Ascending aorta (tissue), 2 donors: ENCODE data around the gene PDCD5. TPM values are rescaled to one million over a fixed set of nuclear protein-coding genes. Genes with fewer than 3 reads are reported as not detected.

Experiments
- DNase-seq, 2 donors: peaks; one replicate each; pipeline ENCODE4 v3.0.0-alpha.2; 2019; ENCODE audit warnings: low spot score in 2 of 2
- H3K27ac ChIP-seq, 2 donors: fragments of 200-600 bp; sonication (generic); one replicate each; pipeline ENCODE4 v1.5.1; 2016 to 2017; ENCODE audit warnings: mild to moderate bottlenecking in 1 of 2
- H3K27me3 ChIP-seq: fragments of 200-600 bp; sonication (generic); one replicate; pipeline ENCODE4 v1.5.1; 2017
- H3K36me3 ChIP-seq, 2 donors: fragments of 200-600 bp; sonication (generic); one replicate each; pipeline ENCODE4 v1.5.1; 2016
- H3K4me1 ChIP-seq, 2 donors: fragments of 200-600 bp; sonication (generic); one replicate each; pipeline ENCODE4 v1.5.1; 2016 to 2017; ENCODE audit warnings: mild to moderate bottlenecking in 1 of 2
- H3K4me3 ChIP-seq, 2 donors: fragments of 200-600 bp; sonication (generic); one replicate each; pipeline ENCODE4 v1.5.1; 2016 to 2017; ENCODE audit warnings: mild to moderate bottlenecking in 1 of 2
- H3K9me3 ChIP-seq, 2 donors: fragments of 200-600 bp; sonication (generic); one replicate each; pipeline ENCODE4 v1.5.1; 2016
- CTCF ChIP-seq, 3 experiments: fragments of 200-600 bp in 2 of 3; fragments of 450-650 bp in 1 of 3; sonication (generic) in 2 of 3; IDR thresholded peaks; one replicate each; pipeline ENCODE4 v1.5.1; 2016 to 2019; ENCODE audit warnings: antibody characterized with exemption in 3 of 3, mild to moderate bottlenecking in 1 of 3, moderate library complexity in 1 of 3
- intact Hi-C: fragments of 100-400 bp; cut with DNase I; formaldehyde crosslinking; loops from one replicate; pipeline ENCODE4 v1.15.1; 2023
- total RNA-seq: library from RNA; depleted of rRNA; stranded (reverse); fragments of >200 nt; gene quantifications from one replicate; pipeline ENCODE4 v1.1.0, GENCODE V29; 2016

The PDCD5 gene
- total RNA-seq, 1 donor from 2014 or later = 36.6 TPM

GRCh38 chr19:32542477-32543108 lies 38.4 kb upstream of the PDCD5 start:
- intact Hi-C loops = no loop called here
- Histone ChIP-seq H3K4me1 (no peaks in the 10 kb centered on the region), H3K4me3 (no peak overlapping the region), H3K9me3 (no peaks in the 10 kb centered on the region), H3K27ac (no peak overlapping the region), H3K36me3 (no peaks in the 10 kb centered on the region), H3K27me3 (no peaks in the 10 kb centered on the region)
- DNase-seq = no peak
- no peak for TF ChIP-seq CTCF (IDR thresholded peaks at IDR 0.05)

- no peak for DNase-seq
- H3K36me3 ChIP-seq = no peaks in the 10 kb centered on the region
- TF ChIP-seq CTCF (IDR thresholded peaks at IDR 0.05) = no peak
- intact Hi-C loops = no loop called here
- H3K4me3 ChIP-seq = no peak overlapping the region
- no peaks in the 10 kb centered on the region for H3K27me3 ChIP-seq
- no peak overlapping the region for H3K27ac ChIP-seq
- no peaks in the 10 kb centered on the region for H3K4me1 ChIP-seq
- no peaks in the 10 kb centered on the region for H3K9me3 ChIP-seq
Measured at GRCh38 chr19:32543115-32543900, 37.7 kb upstream of the PDCD5 start.

GRCh38 chr19:32544917-32545316 lies 36.1 kb upstream of the PDCD5 start:
- intact Hi-C loops = no loop called here
- no peak for DNase-seq

GRCh38 chr19:32550666-32551065 lies 30.3 kb upstream of the PDCD5 start:
- no peak for TF ChIP-seq CTCF (IDR thresholded peaks at IDR 0.05)
- Histone ChIP-seq H3K27me3 (no peaks in the 10 kb centered on the region), H3K36me3 (no peaks in the 10 kb centered on the region), H3K4me3 (no peak overlapping the region), H3K4me1 (no peaks in the 10 kb centered on the region), H3K27ac (no peak overlapping the region), H3K9me3 (no peaks in the 10 kb centered on the region)
- DNase-seq = no peak
- intact Hi-C loops = no loop called here

More at GRCh38 chr19:32544917-32545316, 36.1 kb upstream of the PDCD5 start:
- Histone ChIP-seq H3K9me3 (no peaks in the 10 kb centered on the region), H3K4me3 (no peak overlapping the region), H3K27me3 (no peaks in the 10 kb centered on the region), H3K4me1 (no peaks in the 10 kb centered on the region), H3K36me3 (no peaks in the 10 kb centered on the region), H3K27ac (no peak overlapping the region)
- TF ChIP-seq CTCF (IDR thresholded peaks at IDR 0.05) = no peak

- intact Hi-C loops = no loop called here
- Histone ChIP-seq H3K27ac (no peak overlapping the region), H3K36me3 (no peaks in the 10 kb centered on the region), H3K9me3 (no peaks in the 10 kb centered on the region), H3K4me3 (no peak overlapping the region), H3K4me1 (no peaks in the 10 kb centered on the region), H3K27me3 (no peaks in the 10 kb centered on the region)
- no peak for TF ChIP-seq CTCF (IDR thresholded peaks at IDR 0.05)
- DNase-seq = no peak
Measured at GRCh38 chr19:32555786-32556185, 25.2 kb upstream of the PDCD5 start.
